ENCODE results near the gene SDE2. TPM values are rescaled to one million over a fixed set of nuclear protein-coding genes. Genes with fewer than 3 reads are reported as not detected.
"Not testable (repeated sequence)": the region's sequence is repeated elsewhere in the genome, so short reads cannot be mapped to it uniquely, and the experiment has no call there.

The SDE2 gene
- total RNA-seq, 1 donor from 2014 or later: 20.0 TPM

DNA sequence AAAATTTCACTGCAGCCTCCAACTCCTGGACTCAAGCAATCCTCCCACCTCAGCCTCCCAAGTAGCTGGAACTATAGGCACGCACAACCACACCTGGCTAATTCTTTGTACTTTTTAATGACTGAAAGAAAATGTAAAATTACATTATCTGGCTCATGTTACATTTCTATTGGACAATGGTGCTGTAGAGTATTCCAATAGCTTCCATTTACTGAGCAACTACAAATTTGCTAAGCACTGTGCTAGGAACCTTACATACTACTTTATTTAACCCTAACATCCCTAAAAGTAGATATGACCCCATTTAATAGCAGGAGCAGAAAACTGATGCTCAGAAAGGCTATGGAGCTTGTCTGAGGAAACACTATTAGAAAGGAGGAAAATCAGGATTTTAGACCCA, 19.7 kb downstream of the SDE2 start:
- TF ChIP-seq, protein P1, sequence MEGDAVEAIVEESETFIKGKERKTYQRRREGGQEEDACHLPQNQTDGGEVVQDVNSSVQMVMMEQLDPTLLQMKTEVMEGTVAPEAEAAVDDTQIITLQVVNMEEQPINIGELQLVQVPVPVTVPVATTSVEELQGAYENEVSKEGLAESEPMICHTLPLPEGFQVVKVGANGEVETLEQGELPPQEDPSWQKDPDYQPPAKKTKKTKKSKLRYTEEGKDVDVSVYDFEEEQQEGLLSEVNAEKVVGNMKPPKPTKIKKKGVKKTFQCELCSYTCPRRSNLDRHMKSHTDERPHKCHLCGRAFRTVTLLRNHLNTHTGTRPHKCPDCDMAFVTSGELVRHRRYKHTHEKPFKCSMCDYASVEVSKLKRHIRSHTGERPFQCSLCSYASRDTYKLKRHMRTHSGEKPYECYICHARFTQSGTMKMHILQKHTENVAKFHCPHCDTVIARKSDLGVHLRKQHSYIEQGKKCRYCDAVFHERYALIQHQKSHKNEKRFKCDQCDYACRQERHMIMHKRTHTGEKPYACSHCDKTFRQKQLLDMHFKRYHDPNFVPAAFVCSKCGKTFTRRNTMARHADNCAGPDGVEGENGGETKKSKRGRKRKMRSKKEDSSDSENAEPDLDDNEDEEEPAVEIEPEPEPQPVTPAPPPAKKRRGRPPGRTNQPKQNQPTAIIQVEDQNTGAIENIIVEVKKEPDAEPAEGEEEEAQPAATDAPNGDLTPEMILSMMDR (IDR thresholded peaks at IDR 0.05): no peak
- DNase-seq (ENCODE audit: extremely low spot score, unreplicated experiment): no peak
- Mint-ChIP-seq H3K27ac (ENCODE audit: unreplicated experiment) (no peak overlapping the region), H3K27me3 (ENCODE audit: unreplicated experiment) (no peaks in the 10 kb centered on the region), H3K4me1 (ENCODE audit: unreplicated experiment) (peaks cover 2% of the 10 kb centered on the region), H3K9me3 (ENCODE audit: unreplicated experiment) (peaks cover 7% of the 10 kb centered on the region), H3K36me3 (ENCODE audit: unreplicated experiment) (peaks cover 38% of the 10 kb centered on the region), H3K4me3 (ENCODE audit: unreplicated experiment) (no peak overlapping the region)

GRCh38 chr1:225977937-225978748, 21.0 kb downstream of the SDE2 start:
- Mint-ChIP-seq H3K9me3 (ENCODE audit: unreplicated experiment) (peaks cover 7% of the 10 kb centered on the region), H3K4me1 (ENCODE audit: unreplicated experiment) (peaks cover 2% of the 10 kb centered on the region), H3K4me3 (ENCODE audit: unreplicated experiment) (no peak overlapping the region), H3K27me3 (ENCODE audit: unreplicated experiment) (no peaks in the 10 kb centered on the region), H3K36me3 (ENCODE audit: unreplicated experiment) (peaks cover 32% of the 10 kb centered on the region), H3K27ac (ENCODE audit: unreplicated experiment) (no peak overlapping the region)
- DNase-seq (ENCODE audit: extremely low spot score, unreplicated experiment): peak; percentile 71
- TF ChIP-seq, protein P1 (IDR thresholded peaks at IDR 0.05): no peak

DNA sequence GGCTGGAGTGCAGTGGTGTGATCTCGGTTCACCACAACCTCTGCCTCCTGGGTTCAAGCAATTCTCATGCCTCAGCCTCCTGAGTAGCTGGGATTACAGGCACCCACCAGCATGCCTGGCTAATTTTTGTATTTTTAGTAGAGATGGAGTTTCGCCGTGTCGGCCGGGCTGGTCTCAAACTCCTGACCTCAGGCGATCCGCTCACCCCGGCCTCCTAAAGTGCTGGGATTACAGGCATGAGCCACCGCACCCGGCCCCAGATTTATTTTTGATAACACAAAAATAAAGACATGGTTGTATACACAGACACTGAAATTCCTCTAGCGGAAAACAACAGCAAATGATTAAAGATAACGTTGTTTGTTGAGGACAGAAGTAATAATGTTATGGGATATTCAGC, 24.0 kb downstream of the SDE2 start:
- not testable (repeated sequence) for H3K9me3 Mint-ChIP-seq (ENCODE audit: unreplicated experiment); H3K27me3 Mint-ChIP-seq (ENCODE audit: unreplicated experiment); H3K27ac Mint-ChIP-seq (ENCODE audit: unreplicated experiment); H3K4me3 Mint-ChIP-seq (ENCODE audit: unreplicated experiment); H3K4me1 Mint-ChIP-seq (ENCODE audit: unreplicated experiment)
- peak; percentile 38 for DNase-seq (ENCODE audit: extremely low spot score, unreplicated experiment)
- peaks cover 10% of the 10 kb centered on the region for H3K36me3 Mint-ChIP-seq (ENCODE audit: unreplicated experiment)

DNA sequence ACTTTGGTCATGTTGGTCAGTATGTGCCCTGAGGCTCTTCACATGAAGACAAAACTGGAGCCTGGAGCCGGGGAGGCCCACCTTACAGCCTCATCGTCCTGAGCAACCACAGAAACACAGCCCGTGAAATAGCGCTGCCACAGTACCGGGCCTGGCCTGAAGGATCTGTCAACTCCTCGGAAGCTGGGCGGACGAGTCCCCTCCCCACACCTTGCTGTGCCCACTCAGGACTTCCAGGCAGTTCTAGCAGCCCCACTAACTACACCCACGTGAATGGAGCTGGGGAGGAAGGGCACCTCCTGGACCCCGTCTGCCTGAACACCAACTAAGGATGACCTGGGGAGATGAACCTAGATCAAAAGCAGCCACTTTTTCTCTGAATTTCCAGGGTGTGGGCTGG, 24.7 kb downstream of the SDE2 start:
- Mint-ChIP-seq H3K36me3 (ENCODE audit: unreplicated experiment) (peaks cover 3% of the 10 kb centered on the region), H3K27ac (ENCODE audit: unreplicated experiment) (no peak overlapping the region), H3K27me3 (ENCODE audit: unreplicated experiment) (no peaks in the 10 kb centered on the region), H3K9me3 (ENCODE audit: unreplicated experiment) (no peaks in the 10 kb centered on the region), H3K4me3 (ENCODE audit: unreplicated experiment) (no peak overlapping the region), H3K4me1 (ENCODE audit: unreplicated experiment) (peaks cover 2% of the 10 kb centered on the region)
- DNase-seq (ENCODE audit: extremely low spot score, unreplicated experiment): peak; percentile 76
- TF ChIP-seq, protein P1 (IDR thresholded peaks at IDR 0.05): no peak

GRCh38 chr1:225973158-225973557, 26.0 kb downstream of the SDE2 start:
- H3K27me3 Mint-ChIP-seq (ENCODE audit: unreplicated experiment): no peaks in the 10 kb centered on the region

More at GRCh38 chr1:225973158-225973557, 26.0 kb downstream of the SDE2 start:
- peak; percentile 6 for DNase-seq (ENCODE audit: extremely low spot score, unreplicated experiment)
- TF ChIP-seq, protein P1 (IDR thresholded peaks at IDR 0.05): no peak
- Mint-ChIP-seq H3K9me3 (ENCODE audit: unreplicated experiment) (no peaks in the 10 kb centered on the region), H3K4me1 (ENCODE audit: unreplicated experiment) (peaks cover 2% of the 10 kb centered on the region), H3K36me3 (ENCODE audit: unreplicated experiment) (peaks cover 1% of the 10 kb centered on the region), H3K4me3 (ENCODE audit: unreplicated experiment) (no peak overlapping the region), H3K27ac (ENCODE audit: unreplicated experiment) (no peak overlapping the region)

Measured in osteocyte (in vitro differentiated cells).